Putamen (tissue), 1 donor: ENCODE measurements around the gene KDM2B.
"Not testable (repeated sequence)": the region's sequence is repeated elsewhere in the genome, so short reads cannot be mapped to it uniquely, and the experiment has no call there.

ENCODE experiments used
- DNase-seq: peaks from one replicate; pipeline ENCODE4 v3.0.0-alpha.2; 2016; ENCODE audit warnings: low spot score

KDM2B gene

DNA sequence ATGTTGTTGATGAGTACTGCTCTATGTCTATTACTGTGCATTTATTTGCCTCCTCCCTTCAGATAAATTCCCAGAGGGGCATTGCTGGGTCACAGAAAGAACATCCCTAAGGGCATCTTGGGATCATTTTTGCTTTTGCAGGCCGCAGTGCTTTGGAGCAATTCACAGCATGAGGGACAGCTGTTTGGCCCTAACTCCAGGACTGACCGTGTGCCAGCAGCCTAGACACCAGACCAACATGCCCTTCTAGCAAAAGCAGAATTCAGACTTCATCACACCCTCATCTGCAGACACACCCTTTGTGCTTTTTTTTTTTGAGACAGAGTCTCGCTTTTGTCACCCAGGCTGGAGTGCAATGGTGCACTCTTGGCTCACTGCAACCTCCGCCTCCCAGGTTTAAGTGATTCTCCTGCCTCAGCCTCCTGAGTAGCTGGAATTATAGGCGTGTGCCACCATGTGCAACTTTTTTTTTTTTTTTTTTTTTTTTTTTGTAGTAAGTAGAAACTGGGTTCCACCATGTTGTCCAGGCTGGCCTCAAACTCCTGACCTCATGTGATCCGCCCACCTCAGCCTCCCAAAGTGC is 149.9 kb downstream of the KDM2B start:
- no peak for DNase-seq

DNA sequence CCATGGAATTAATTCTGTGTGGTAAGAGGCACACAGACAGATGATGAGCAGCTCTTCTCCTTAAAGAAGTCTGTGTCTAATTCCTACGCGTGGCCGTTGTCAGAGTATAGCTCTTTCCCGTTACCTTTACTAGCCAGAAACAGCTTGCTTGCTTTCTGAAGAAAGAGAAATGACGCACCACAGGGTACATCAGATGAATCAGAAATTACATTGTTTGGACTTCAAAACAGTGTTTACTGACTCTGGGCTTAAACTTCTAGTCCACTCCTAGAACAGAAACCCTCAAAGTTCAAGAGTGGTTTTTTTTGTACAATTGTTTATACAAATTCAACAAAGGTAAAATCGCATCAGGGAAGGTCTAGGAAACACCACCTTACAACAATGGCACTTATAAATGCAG is 151.9 kb downstream of the KDM2B start:
- no peak for DNase-seq

DNA sequence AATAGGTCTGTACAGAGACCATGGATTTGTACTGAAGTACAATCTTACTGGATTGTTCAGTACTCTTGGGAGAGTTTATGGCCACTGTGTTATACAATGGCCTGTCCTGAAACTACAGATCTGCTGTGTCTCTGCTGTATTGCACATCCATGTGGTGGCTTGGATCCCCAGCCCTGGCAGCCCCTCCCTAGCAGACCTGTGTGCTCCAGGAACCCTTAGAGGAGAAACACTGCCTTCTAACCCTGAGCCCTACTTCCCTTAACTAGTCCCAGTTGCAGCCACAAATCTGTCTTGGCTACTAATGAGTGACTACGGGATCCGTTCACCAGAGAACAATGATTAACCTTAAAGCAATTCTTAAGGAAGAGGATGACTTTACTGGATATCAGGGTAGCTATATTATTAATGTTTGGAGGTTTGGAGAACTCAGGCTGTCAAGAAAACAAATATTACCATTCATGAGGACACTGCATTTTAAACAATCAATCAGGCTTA is 153.2 kb downstream of the KDM2B start:
- no peak for DNase-seq

DNA sequence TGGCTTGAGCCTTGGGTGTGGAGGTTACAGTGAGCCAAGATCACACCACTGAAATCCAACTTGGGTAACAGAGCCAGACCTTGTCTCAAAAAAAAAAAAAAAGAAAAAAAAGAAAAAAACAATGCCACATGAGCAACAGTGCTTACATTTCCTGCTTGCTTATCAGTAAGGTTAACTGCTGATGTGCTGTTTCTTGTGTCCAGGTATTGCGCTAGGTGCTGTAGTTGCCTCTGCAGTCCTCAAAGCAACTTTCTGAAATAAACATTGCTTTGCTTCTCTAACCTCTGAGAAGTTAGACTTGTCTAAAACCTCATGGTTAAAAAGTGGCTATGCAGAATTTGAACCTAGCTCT is 156.2 kb downstream of the KDM2B start:
- no peak for DNase-seq

DNA sequence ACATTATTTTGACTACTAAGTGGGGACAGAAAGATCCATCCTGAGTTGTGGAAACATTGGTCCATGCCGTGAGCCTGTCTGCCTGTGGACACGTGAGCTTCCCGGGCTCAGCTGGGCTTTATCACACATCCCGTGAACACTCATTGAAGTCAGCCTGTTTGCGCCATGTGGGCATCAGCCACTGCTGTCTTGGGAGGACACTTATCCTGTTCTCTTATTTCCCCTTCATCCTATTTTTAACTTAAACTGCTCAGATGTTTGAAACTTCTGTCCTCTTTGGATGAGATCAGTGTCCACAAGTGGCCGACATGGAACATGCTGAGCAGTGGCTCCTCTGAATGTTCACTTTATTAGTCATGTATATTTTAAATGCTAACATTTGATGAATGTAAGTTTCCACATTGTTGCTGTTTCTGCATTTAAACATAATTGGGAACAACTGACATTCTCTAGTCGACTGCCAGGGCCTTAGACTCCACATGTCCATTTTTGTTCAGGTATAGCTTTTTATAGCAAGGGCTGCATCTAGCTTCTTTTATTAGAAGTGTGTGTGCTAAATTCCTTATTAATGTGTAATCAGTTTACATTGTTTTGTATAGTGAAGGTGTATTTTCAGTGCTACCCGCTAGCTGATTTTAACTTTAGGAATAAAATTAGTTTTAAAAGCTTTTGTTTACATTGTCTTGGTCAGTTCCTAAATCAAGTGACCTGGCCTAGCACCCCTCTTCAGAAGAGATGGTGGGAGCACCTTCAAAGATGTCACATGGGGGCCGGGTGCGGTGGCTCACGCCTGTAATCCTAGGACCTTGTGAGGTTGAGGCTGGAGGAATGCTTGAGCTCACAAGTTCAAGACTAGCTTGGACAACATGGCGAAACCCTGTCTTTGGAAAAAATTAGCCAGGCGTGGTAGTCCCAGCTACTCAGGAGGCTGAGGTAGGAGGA is 156.9 kb downstream of the KDM2B start:
- DNase-seq, result no peak

DNA sequence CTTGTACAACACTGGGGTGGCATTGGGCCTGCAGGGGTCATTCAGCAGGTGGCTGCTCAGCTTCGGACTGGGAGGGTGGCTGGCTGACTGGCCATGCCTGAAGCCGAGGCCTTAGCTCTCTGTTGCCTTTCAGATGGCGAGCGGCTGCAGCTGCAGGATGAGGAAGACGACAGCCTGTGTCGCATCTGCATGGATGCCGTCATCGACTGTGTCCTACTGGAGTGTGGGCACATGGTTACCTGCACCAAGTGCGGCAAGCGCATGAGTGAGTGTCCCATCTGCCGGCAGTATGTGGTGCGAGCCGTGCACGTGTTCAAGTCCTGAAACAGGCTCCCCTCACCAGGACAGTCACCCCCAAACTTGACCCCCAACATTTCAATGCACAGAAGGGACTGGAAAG is 157.6 kb downstream of the KDM2B start:
- DNase-seq, result no peak

DNA sequence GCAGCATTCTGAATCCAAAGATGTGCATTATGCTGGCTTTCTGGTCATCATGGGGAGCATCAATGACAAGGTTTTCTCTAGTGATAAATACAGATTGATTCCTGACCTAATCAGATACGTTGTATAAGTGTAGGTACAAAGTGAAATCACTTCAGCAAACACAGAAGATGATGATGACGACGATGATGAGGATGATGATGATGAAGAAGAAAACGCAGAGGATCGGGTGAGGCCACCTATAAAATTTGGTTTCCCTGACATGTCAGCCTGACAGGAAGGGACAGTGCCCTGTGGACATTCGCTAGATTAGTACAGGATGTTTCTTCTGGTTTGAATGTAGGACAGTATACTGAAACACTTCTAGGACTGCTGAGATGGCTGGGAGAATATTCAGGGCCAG is 160.7 kb downstream of the KDM2B start:
- no peak for DNase-seq

DNA sequence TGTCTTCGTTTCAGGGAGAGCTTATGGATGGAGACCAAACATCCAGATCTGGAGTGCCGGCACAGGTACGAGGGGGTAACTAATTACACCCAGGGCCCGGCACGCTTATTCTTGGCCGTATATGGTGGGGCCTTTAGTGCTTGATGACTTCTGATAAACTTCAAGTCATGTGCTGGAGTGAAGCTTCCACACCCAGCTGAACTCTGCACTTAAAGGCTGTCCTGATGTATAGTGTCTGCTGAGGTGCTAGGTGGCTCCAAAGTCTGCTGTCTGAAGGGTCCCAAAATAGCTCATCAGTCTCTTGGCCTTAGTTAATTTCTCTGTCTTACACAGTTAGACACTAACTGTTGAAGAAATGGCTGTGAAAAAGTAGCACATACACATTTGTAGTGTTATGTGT is 163.0 kb downstream of the KDM2B start:
- no peak for DNase-seq

DNA sequence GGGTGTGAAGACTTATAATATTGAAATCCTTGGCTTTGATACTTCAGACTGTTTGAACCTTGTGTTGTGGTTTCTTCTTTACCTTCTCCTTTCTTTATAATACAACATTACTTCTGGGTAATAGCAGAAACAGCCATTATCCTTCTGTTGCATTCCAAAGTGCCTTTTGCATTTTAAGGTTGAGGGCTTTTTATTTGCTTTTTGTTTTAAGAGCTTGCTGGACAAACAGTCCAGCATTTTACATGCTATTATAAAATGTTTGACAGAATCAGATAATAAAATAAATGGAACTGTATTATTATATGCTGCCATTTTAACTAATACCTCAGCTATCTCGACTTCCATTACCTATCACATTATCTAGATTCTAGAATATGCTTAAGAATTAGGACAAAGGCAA is 166.9 kb downstream of the KDM2B start:
- no peak for DNase-seq

DNA sequence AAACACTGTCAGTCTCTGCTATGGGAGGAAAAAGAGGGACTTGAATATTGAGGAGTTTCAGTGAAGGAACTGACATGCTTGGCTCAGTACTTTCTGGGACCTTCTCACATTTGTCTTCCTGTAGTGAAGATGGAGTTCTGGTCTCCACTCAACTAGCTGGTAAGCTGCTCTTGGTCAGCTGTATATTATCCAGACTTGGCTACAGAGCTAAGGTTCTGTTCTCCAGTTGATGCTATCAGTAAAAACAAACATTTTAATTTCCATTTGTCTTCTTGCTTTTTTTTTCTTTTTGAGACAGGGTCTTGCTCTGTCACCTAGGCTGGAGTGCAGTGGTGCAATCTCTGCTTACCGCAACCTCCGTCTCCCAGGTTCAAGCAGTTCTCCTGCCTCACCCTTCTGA is 175.6 kb downstream of the KDM2B start:
- no peak for DNase-seq

DNA sequence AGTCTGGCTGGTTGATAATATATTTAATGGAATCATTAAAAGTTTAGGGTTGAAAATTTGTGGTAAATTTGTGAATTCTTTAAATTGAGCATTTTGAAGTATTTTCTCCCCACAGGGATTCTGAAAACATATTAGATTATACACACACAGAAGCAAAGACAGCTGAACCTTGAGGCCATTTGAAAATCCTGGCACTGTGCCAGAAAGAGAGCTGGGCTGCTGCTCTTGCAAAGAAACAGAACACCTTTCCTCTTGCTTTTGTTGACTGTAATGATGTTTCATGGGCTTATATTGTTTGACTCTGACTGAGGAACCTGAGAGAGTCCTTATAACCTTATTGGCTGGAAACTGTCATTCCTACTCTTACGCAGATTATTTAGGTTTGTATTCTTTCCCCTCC is 176.1 kb downstream of the KDM2B start:
- DNase-seq, result no peak

DNA sequence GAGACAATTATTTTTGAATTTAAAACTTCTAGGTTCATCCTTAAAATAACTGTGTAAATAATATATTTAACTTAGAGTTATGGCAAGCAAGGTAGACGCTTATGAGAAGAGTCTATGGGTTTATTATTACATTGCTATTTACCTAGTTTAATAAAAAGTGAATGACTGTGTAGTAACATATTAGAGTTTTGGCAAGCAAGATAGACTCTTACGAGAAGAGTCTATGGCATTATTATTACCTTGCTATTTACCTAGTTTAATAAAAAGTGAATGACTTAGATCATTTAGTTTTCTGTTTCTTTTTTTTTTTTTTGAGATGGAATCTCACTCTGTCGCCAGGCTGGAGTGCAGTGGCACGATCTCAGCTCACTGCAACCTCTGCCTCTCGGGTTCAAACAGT is 177.1 kb downstream of the KDM2B start:
- no peak for DNase-seq

DNA sequence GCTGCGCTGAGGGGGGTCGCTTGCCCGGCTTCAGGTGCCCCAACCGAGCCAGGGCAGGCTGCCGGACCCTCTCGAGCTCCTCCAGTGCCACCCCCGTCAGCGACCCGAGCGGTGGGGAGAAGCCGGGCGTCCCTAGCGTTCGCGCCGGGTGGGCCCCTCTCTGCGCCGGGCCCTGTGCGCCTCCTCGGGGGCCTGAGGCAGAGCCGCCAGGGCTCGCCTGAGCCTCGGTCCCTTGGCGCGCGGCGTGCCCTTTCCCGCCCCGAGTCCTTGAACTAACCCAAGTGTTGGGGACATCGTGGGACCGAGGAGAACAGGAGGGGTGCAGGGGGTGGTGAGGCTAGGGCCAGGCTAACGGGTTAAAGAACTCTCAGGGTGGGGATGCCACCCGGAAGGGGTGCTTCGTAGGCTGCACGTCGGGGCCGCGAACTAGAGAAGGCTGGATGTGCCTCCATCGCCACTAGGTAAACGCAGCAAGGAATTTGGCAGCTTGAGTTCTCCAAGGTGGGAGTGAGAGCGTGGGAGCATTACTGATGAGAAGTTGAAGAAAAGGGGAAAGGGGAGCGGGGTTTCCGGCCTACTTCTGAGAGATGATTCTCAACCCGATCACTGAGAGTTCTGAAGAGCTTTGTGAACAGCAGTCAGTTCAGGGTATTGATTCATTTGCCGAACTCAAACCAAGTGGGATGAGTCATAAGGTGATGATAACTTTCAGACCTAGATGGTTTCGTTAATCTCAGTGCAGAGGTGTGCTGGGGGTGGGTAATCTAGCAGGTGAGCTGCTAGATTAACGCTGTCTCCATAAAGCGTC is 180.3 kb downstream of the KDM2B start:
- DNase-seq, result peak; percentile 64

DNA sequence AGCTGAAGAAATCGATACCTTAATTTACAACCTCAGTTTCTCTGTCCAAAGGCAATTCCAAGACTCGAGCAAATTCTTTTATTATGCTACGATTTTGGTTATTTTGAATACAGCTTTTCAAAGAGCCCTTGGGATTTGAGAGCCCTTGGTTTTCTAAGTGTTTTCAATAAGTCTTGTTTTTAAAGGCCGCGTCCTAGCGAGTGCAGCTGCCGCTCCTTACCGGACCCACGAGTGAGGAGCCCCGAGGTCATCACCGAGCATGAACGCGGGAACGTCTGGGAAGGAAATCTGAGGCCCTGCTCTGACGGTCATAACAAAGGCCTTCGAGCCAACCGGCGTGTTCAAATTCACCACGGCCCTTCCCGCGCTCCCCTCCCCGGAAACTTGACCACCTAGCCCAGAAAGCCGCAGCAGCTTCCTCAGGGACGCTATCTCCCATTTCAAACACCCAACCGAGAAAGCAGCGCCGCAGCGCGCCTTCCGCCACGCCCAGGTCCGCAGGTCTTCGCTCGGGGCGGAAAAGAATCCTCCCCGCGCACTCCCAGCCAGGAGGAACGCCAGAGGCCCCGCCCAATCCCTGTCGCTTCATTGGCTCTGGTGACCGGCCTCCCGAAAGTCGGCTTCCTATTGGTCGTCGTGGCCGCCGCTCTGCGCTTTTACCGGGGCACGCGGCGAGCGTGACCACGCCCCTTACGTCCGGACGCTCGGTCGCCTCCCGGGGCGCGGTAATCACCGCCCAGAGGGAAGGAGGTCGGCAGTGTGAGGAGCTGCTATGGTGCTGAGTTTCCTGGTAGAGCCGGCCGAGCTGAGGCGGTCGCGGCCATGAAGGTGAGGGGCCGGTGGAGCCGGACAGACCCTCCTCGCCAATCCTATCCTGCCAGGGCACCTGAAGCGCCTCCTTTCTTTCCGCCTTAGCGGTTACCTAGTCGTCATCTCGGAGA is 181.2 kb downstream of the KDM2B start, which contains the start of gene RNF34:
RNF34 (plus strand) TSS at position 728 of the 941 bp plus-strand sequence; CDS start at position 823, 95 bp downstream.
- DNase-seq, result peak; percentile 97

DNA sequence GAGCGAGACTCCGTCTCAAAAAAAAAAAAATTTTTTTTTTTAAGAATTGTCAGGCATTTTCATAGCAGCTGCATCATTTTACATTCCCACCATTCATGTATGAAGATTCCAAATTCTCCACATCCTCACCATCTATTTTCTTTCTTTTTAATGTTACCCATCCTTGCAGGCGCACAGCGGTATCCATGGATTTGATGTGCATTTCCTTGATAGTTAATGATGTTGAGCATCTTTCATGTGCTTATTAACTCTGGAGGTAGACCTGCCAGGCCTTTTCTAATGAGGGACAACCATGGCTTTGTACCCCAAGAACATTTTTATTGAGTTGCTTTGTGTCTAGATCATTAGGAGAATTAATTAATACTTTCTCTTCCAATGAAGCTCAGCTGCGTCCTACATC is 182.5 kb downstream of the KDM2B start:
- no peak for DNase-seq

DNA sequence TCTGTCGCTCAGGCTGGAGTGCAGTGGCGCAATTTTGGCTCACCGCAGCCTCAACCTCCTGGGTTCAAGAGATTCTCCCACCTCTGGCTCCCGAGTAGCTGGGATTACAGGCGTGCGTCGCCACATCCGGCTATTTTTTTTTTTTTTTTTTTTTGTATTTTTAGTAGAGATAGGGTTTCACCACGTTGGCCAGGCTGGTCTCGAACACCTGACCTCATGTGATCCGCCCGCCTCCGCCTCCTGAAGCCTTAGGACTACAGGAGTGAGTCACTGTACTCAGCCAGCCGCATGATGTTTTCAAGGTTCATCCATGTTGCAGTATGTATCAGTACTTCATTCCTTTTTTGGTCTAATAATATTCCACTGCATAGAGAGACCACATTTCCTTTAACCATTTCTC is 183.3 kb downstream of the KDM2B start:
- no peak for DNase-seq

DNA sequence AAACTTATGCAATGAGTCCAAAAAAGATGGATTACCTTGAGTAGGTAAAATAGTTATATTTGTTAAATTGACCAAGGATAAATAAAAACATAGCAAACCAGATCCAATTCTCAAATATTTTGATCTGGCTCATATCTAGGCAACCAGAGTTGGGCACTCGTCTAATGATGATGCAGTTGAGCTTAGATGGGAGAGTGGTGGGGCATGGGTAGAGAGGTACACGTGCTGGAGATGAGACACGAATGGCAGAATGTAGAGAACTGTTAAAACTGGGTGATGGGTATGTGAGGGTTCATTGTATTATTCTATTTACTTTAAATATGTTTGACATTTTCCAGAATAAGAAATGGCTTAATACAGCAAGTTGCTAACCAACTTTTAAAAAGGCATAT is 188.5 kb downstream of the KDM2B start:
- no peak for DNase-seq

DNA sequence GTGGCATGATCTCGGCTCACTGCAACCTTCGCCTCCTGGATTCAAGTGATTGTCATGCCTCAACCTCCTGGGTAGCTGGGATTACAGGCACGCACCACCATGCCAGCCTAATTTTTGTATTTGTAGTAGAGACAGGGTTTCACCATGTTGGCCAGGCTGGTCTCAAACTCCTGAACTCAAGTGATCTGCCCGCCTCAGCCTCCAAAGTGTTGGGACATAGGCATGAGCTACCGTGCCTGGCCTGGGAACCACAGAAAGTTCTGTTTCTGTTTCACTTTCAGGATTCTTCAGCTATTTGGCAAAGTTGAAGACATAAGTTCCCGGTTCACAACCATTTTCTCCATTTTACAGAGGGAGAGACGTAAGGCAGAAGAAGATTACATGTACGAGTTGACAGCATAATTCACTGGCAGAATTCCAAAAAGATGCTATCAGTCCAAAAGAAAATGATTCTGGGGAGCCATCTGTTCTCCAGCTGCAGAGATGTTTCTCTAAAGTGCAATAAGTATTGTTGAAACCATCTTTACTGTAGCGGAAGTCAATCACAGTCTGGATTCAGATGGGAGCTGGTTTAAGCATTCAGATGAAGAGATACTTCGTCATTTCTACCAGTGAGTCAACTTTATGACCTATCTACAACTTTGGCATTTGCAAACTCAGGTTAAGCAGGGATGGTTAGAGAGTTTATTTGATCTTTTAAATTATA is 189.1 kb downstream of the KDM2B start:
- DNase-seq, result no peak

DNA sequence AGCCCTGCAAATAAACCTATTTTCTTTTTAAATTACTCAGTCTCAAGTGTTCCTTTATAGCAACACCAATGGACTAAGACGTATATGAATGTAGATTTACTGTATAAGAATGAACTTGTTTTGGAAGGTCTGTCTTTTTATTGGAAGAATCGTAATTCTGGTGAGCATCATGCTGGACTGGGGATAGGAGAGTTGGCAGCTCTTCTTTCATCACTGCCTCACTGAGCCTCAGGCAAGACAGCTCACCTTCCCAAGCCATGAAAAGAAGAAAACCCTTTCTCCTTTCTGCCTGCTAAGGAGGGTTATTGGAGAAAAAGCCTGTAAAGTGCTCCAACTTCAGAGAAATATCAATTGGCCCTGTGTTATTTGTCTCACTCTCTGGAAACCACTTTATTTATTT is 190.0 kb downstream of the KDM2B start:
- DNase-seq, result no peak

DNA sequence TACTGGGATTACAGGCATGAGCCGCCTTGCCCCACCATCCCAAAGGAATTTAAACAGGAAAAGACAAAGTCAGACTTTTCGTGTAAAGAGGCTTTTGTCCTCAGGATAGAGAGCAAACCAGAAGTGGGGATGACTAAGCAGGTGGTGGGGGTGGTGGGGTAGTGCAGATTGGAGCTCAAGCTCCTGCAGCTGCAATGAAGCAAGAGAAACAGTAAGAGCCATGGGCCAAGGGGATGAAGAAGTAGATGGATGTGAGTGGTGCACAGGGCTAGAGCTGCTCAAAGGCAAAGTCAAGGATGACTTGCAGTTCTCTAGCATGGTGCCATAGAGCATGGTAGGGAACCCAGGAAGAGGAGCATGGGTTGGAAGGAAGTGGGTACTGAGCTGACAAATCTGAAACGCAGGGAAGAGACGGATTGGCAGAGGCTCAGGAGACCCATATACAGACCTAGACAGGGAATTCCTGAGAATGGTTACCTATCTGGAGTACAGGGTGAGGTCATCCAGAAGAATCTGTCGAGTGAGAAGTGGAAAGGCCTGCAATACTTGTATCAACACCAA is 192.3 kb downstream of the KDM2B start:
- no peak for DNase-seq

DNA sequence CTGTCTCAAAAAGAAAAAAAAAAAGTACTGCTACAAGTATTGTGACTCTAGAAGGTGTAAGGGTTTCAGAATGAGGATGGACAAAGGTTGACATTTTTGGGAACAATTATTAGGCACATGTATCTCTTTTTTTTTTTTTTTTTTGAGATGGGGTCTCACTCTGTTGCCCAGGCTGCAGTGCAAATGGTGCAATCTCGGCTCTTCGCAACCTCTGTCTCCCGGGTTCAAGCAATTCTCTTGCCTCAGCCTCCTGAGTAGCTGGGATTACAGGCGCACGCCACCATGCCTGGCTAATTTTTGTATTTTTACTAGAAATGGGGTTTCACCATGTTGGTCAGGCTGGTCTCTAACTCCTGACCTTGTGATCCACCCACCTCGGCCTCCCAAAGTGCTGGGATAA is 195.9 kb downstream of the KDM2B start:
- DNase-seq, result not testable (repeated sequence)
